HEK293 (cell line): Measurements from ENCODE around the gene CHST1.

Experiments
- CTCF ChIA-PET: fragments of 350-600 bp; formaldehyde crosslinking; extraction: SDS; loops from one replicate; lab custom pipeline; 2021; ENCODE audit warnings: antibody characterized with exemption; lab: Yijun Ruan, JAX
- POLR2A ChIA-PET: fragments of 300-600 bp; formaldehyde crosslinking; extraction: SDS; loops from one replicate; lab custom pipeline; 2020; ENCODE audit warnings: antibody characterized with exemption, inconsistent platforms; lab: Yijun Ruan, JAX
- H3K27ac ChIP-seq: fragments of 200-500 bp; sonication (Bioruptor generic); 2 replicates; pipeline ENCODE4 v1.5.1; 2014; ENCODE audit warnings: low read depth, low read length, control low read depth, inconsistent platforms; ENCODE audit errors: extremely low read depth
- H3K36me3 ChIP-seq, 2 experiments: fragments of 200-500 bp in 1 of 2; sonication (Bioruptor generic) in 1 of 2; 1 replicate in 1 of 2; 2 replicates in 1 of 2; pipeline ENCODE4 v1.5.1; 2014 to 2017; ENCODE audit warnings: inconsistent platforms in 2 of 2, low read length in 2 of 2; ENCODE audit not compliant: control insufficient read depth in 2 of 2, insufficient read depth in 1 of 2
- H3K4me1 ChIP-seq: fragments of 200-500 bp; sonication (Bioruptor generic); 2 replicates; pipeline ENCODE4 v1.5.1; 2014; ENCODE audit warnings: mild to moderate bottlenecking, low read length, inconsistent platforms; ENCODE audit not compliant: control insufficient read depth, insufficient read depth
- H3K4me3 ChIP-seq: 2 replicates; pipeline ENCODE4 v1.5.1; 2011; ENCODE audit warnings: low read depth, mild to moderate bottlenecking, control low read depth, low read length, moderate library complexity
- H3K9me3 ChIP-seq: fragments of 200-500 bp; sonication (Bioruptor generic); 2 replicates; pipeline ENCODE4 v1.5.1; 2014; ENCODE audit warnings: low read depth, low read length, inconsistent platforms; ENCODE audit not compliant: control insufficient read depth, insufficient read depth
- ATF2 ChIP-seq: fragments of 450-650 bp; formaldehyde crosslinking; IDR thresholded peaks from 2 replicates; pipeline ENCODE4 v1.5.1; 2016; ENCODE audit warnings: missing biosample characterization, missing genetic modification characterization, low read depth
- BCL6B ChIP-seq: fragments of 450-650 bp; formaldehyde crosslinking; IDR thresholded peaks from 2 replicates; pipeline ENCODE4 v1.5.1; 2017; ENCODE audit warnings: missing biosample characterization, missing genetic modification characterization
- HIC1 ChIP-seq: fragments of 450-650 bp; formaldehyde crosslinking; IDR thresholded peaks from 2 replicates; pipeline ENCODE4 v1.5.1; 2016; ENCODE audit warnings: missing biosample characterization, missing genetic modification characterization
- IKZF3 ChIP-seq: fragments of 450-650 bp; IDR thresholded peaks from 2 replicates; pipeline ENCODE4 v1.5.0; 2018; ENCODE audit warnings: missing biosample characterization, mild to moderate bottlenecking, missing genetic modification characterization, moderate library complexity
- SP7 ChIP-seq: fragments of 450-650 bp; formaldehyde crosslinking; IDR thresholded peaks from 2 replicates; pipeline ENCODE4 v1.5.1; 2016; ENCODE audit warnings: missing biosample characterization, missing genetic modification characterization
- TRIM28 ChIP-seq: IDR thresholded peaks from 2 replicates; pipeline ENCODE4 v1.6.1; 2011; ENCODE audit warnings: low read length, control low read depth, borderline replicate concordance
- ZBTB7A ChIP-seq: fragments of 450-650 bp; formaldehyde crosslinking; IDR thresholded peaks from 2 replicates; pipeline ENCODE4 v1.5.1; 2016; ENCODE audit warnings: low read depth, missing biosample characterization, missing genetic modification characterization
- ZBTB8A ChIP-seq: fragments of 450-650 bp; formaldehyde crosslinking; IDR thresholded peaks from 2 replicates; pipeline ENCODE4 v1.5.1; 2016; ENCODE audit warnings: missing biosample characterization, missing genetic modification characterization
- ZEB2 ChIP-seq: fragments of 450-650 bp; formaldehyde crosslinking; IDR thresholded peaks from 2 replicates; pipeline ENCODE4 v1.5.1; 2016; ENCODE audit warnings: missing biosample characterization, missing genetic modification characterization
- ZNF121 ChIP-seq: fragments of 450-650 bp; formaldehyde crosslinking; IDR thresholded peaks from 2 replicates; pipeline ENCODE4 v1.5.1; 2016; ENCODE audit warnings: missing biosample characterization, missing genetic modification characterization
- ZNF146 ChIP-seq: fragments of 450-650 bp; formaldehyde crosslinking; IDR thresholded peaks from 2 replicates; pipeline ENCODE4 v1.5.1; 2016; ENCODE audit warnings: missing biosample characterization, missing genetic modification characterization
- ZNF148 ChIP-seq: fragments of 450-650 bp; formaldehyde crosslinking; IDR thresholded peaks from 2 replicates; pipeline ENCODE4 v1.5.0; 2017; ENCODE audit warnings: missing biosample characterization, missing genetic modification characterization, borderline replicate concordance
- ZNF23 ChIP-seq: fragments of 450-650 bp; formaldehyde crosslinking; IDR thresholded peaks from 2 replicates; pipeline ENCODE4 v1.5.1; 2016; ENCODE audit warnings: missing biosample characterization, missing genetic modification characterization, borderline replicate concordance
- ZNF302 ChIP-seq: fragments of 450-650 bp; formaldehyde crosslinking; IDR thresholded peaks from 2 replicates; pipeline ENCODE4 v1.5.1; 2016; ENCODE audit warnings: missing biosample characterization, missing genetic modification characterization, low read depth
- ZNF366 ChIP-seq: fragments of 450-650 bp; formaldehyde crosslinking; conservative IDR thresholded peaks from 2 replicates; pipeline ENCODE4 v1.5.1; 2016; ENCODE audit warnings: missing biosample characterization, missing genetic modification characterization
- ZNF416 ChIP-seq: fragments of 450-650 bp; formaldehyde crosslinking; IDR thresholded peaks from 2 replicates; pipeline ENCODE4 v1.5.1; 2016; ENCODE audit warnings: missing biosample characterization, missing genetic modification characterization
- ZNF426 ChIP-seq: fragments of 450-650 bp; formaldehyde crosslinking; IDR thresholded peaks from 2 replicates; pipeline ENCODE4 v1.5.1; 2017; ENCODE audit warnings: missing biosample characterization, missing genetic modification characterization, mild to moderate bottlenecking, inconsistent platforms, moderate library complexity
- ZNF473 ChIP-seq: fragments of 450-650 bp; formaldehyde crosslinking; IDR thresholded peaks from 2 replicates; pipeline ENCODE4 v1.5.1; 2017; ENCODE audit warnings: missing biosample characterization, missing genetic modification characterization
- ZNF514 ChIP-seq: fragments of 450-650 bp; formaldehyde crosslinking; IDR thresholded peaks from 2 replicates; pipeline ENCODE4 v1.5.1; 2016; ENCODE audit warnings: missing biosample characterization, missing genetic modification characterization
- ZNF549 ChIP-seq: fragments of 450-650 bp; IDR thresholded peaks from 2 replicates; pipeline ENCODE4 v1.5.1; 2018; ENCODE audit warnings: missing biosample characterization, missing genetic modification characterization, mild to moderate bottlenecking, inconsistent platforms, moderate library complexity
- ZNF585B ChIP-seq: fragments of 450-650 bp; formaldehyde crosslinking; IDR thresholded peaks from 2 replicates; pipeline ENCODE4 v1.5.1; 2016; ENCODE audit warnings: missing biosample characterization, missing genetic modification characterization
- ZNF596 ChIP-seq: fragments of 450-650 bp; IDR thresholded peaks from 2 replicates; pipeline ENCODE4 v1.5.0; 2018; ENCODE audit warnings: missing biosample characterization, mild to moderate bottlenecking, missing genetic modification characterization, moderate library complexity
- ZNF610 ChIP-seq: fragments of 450-650 bp; formaldehyde crosslinking; IDR thresholded peaks from 2 replicates; pipeline ENCODE4 v1.5.1; 2016; ENCODE audit warnings: missing biosample characterization, missing genetic modification characterization, borderline replicate concordance
- ZNF621 ChIP-seq: fragments of 450-650 bp; formaldehyde crosslinking; IDR thresholded peaks from 2 replicates; pipeline ENCODE4 v1.5.1; 2017; ENCODE audit warnings: missing biosample characterization, missing genetic modification characterization
- ZNF626 ChIP-seq: fragments of 450-650 bp; sonication (Bioruptor Pico); formaldehyde crosslinking; IDR thresholded peaks from 2 replicates; pipeline ENCODE4 v1.5.1; 2018; ENCODE audit warnings: missing biosample characterization, missing genetic modification characterization, inconsistent platforms
- ZNF629 ChIP-seq: fragments of 450-650 bp; formaldehyde crosslinking; IDR thresholded peaks from 2 replicates; pipeline ENCODE4 v1.5.1; 2017; ENCODE audit warnings: missing biosample characterization, missing genetic modification characterization
- ZNF707 ChIP-seq: fragments of 450-650 bp; formaldehyde crosslinking; IDR thresholded peaks from 2 replicates; pipeline ENCODE4 v1.5.1; 2016; ENCODE audit warnings: missing biosample characterization, missing genetic modification characterization
- ZNF747 ChIP-seq: fragments of 450-650 bp; formaldehyde crosslinking; IDR thresholded peaks from 2 replicates; pipeline ENCODE4 v1.5.1; 2016; ENCODE audit warnings: missing biosample characterization, missing genetic modification characterization
- ZNF785 ChIP-seq: fragments of 450-650 bp; formaldehyde crosslinking; IDR thresholded peaks from 2 replicates; pipeline ENCODE4 v1.5.1; 2016; ENCODE audit warnings: missing biosample characterization, missing genetic modification characterization
- ZNF792 ChIP-seq: fragments of 450-650 bp; formaldehyde crosslinking; IDR thresholded peaks from 2 replicates; pipeline ENCODE4 v1.5.1; 2016; ENCODE audit warnings: missing biosample characterization, missing genetic modification characterization
- ZXDB ChIP-seq: fragments of 450-650 bp; formaldehyde crosslinking; IDR thresholded peaks from 2 replicates; pipeline ENCODE4 v1.5.1; 2016; ENCODE audit warnings: missing biosample characterization, missing genetic modification characterization

The CHST1 gene

GRCh38 chr11:45621588-45621987 is 43.8 kb downstream of the CHST1 start:
- ChIA-PET POLR2A (no interaction called here), CTCF (interaction anchor here (0.7 kb wide), 1 partner anchor 27 kb away, joined by 3 read pairs; no protein-coding TSS in a partner anchor)
- H3K4me1 ChIP-seq: no peaks in the 10 kb centered on the region
- H3K4me3 ChIP-seq: no peak overlapping the region
- no peaks in the 10 kb centered on the region for H3K36me3 ChIP-seq
- no peak overlapping the region for H3K27ac ChIP-seq
- no peaks in the 10 kb centered on the region for H3K9me3 ChIP-seq
- TF ChIP-seq ZNF596 (tag by site-specific recombination) (no peak), ZEB2 (tag by site-specific recombination) (no peak), ZNF514 (tag by site-specific recombination) (no peak), ZNF585B (tag by site-specific recombination) (no peak), ZNF707 (tag by site-specific recombination) (no peak), ZNF629 (tag by site-specific recombination) (no peak), ZNF146 (tag by site-specific recombination) (no peak), ZNF148 (tag by site-specific recombination) (no peak), ZNF366 (tag by site-specific recombination) (no peak), TRIM28 (no peak), ZNF23 (tag by site-specific recombination) (no peak), ZNF785 (tag by site-specific recombination) (no peak), ZBTB7A (tag by site-specific recombination) (no peak), ZNF302 (tag by site-specific recombination) (no peak), ZNF426 (tag by site-specific recombination) (no peak), ZBTB8A (no peak), ZNF121 (tag by site-specific recombination) (no peak)
- TF ChIP-seq, all 188 proteins: peak for 0

- H3K4me3 ChIP-seq: no peak overlapping the region
- CTCF ChIA-PET: interaction anchor here (1.1 kb wide), 1 partner anchor 152 kb away, joined by 3 read pairs; no protein-coding TSS in a partner anchor
- POLR2A ChIA-PET: no interaction called here
- H3K36me3 ChIP-seq: no peaks in the 10 kb centered on the region
- H3K9me3 ChIP-seq: no peaks in the 10 kb centered on the region
- H3K27ac ChIP-seq: no peak overlapping the region
- no peaks in the 10 kb centered on the region for H3K4me1 ChIP-seq
- TF ChIP-seq ZNF747 (tag by site-specific recombination) (no peak), ZNF549 (tag by site-specific recombination) (no peak), ZNF621 (tag by site-specific recombination) (no peak), BCL6B (no peak), ZNF596 (tag by site-specific recombination) (no peak), ATF2 (tag by site-specific recombination) (no peak), ZNF473 (tag by site-specific recombination) (no peak), ZNF610 (tag by site-specific recombination) (no peak), IKZF3 (no peak), SP7 (tag by site-specific recombination) (no peak), ZNF626 (no peak), ZNF416 (tag by site-specific recombination) (no peak), ZXDB (tag by site-specific recombination) (no peak), ZNF707 (tag by site-specific recombination) (no peak), HIC1 (no peak), ZNF792 (tag by site-specific recombination) (no peak)
Measured at GRCh38 chr11:45620243-45620642, 45.2 kb downstream of the CHST1 start.
